Choroid plexus epithelial cell (primary cell): ENCODE data around the gene COMTD1.
A peak's percentile ranks its signal among the peaks of the same experiment; 100 is the strongest.

Source experiments
- DNase-seq: peaks from one replicate; pipeline ENCODE4 v3.0.0-alpha.2; 2010; ENCODE audit warnings: low read depth
- H3K4me3 ChIP-seq: 2 replicates; pipeline ENCODE4 v1.5.1; 2011; ENCODE audit warnings: low read depth, mild to moderate bottlenecking, control low read depth, low read length, moderate library complexity
- CTCF ChIP-seq: conservative IDR thresholded peaks from 2 replicates; pipeline ENCODE4 v1.5.1; 2011; ENCODE audit warnings: low read depth, mild to moderate bottlenecking, control low read depth, inconsistent platforms, low read length, moderate library complexity

Gene COMTD1

GRCh38 chr10:75235375-75236177 is at the start of gene COMTD1:
TSS of gene COMTD1 (minus strand) at chr10:75235957. CDS start at chr10:75235928, 29 bp downstream.
- peak within 1 kb of the TSS; percentile 68 for H3K4me3 ChIP-seq
- peak; percentile 93 for TF ChIP-seq CTCF
- DNase-seq: peak; percentile 91

- TF ChIP-seq CTCF: no peak
- peak overlapping the region; percentile 36 for H3K4me3 ChIP-seq
- peak; percentile 43 for DNase-seq
Observed at GRCh38 chr10:75283671-75284470, 48.1 kb upstream of the COMTD1 start.

GRCh38 chr10:75283078-75283670 is 47.4 kb upstream of the COMTD1 start:
- no peak for DNase-seq
- H3K4me3 ChIP-seq: peak overlapping the region; percentile 36
- TF ChIP-seq CTCF: no peak

- no peak for DNase-seq
- TF ChIP-seq CTCF: no peak
- no peak overlapping the region for H3K4me3 ChIP-seq
Observed at GRCh38 chr10:75281974-75282373, 46.2 kb upstream of the COMTD1 start.

GRCh38 chr10:75280236-75280635 is 44.5 kb upstream of the COMTD1 start:
- no peak for TF ChIP-seq CTCF
- DNase-seq: no peak
- no peak overlapping the region for H3K4me3 ChIP-seq

GRCh38 chr10:75276069-75276872 is 40.5 kb upstream of the COMTD1 start:
- DNase-seq: no peak
- no peak for TF ChIP-seq CTCF
- H3K4me3 ChIP-seq: no peak overlapping the region
